COR-L47 (cell line): ENCODE measurements around the gene MTA2.
"Not testable (repeated sequence)": the region's sequence is repeated elsewhere in the genome, so short reads cannot be mapped to it uniquely, and the experiment has no call there.

ENCODE experiments used
- DNase-seq: peaks from one replicate; lab custom pipeline; 2025; lab: John Stamatoyannopoulos, UW

MTA2 gene

GRCh38 chr11:62601372-62602140 is at the start of gene MTA2:
TSS of gene MTA2 (minus strand) at chr11:62601865. CDS start at chr11:62601450, 415 bp downstream.
- peak; percentile 98 for DNase-seq

- not testable (repeated sequence) for DNase-seq
These were observed 48.6 kb upstream of the MTA2 start for GRCh38 chr11:62650283-62650682.

GRCh38 chr11:62649486-62649885 is 47.8 kb upstream of the MTA2 start:
- DNase-seq, result no peak

- no peak for DNase-seq
These were observed 47.3 kb upstream of the MTA2 start for GRCh38 chr11:62648967-62649364.

GRCh38 chr11:62648185-62648966 is 46.7 kb upstream of the MTA2 start:
- DNase-seq, result no peak

- no peak for DNase-seq
These were observed 45.9 kb upstream of the MTA2 start for GRCh38 chr11:62647609-62648005.

GRCh38 chr11:62646825-62647608 is 45.4 kb upstream of the MTA2 start:
- DNase-seq, result no peak

GRCh38 chr11:62645946-62646824 is 44.5 kb upstream of the MTA2 start, which contains the start of gene GANAB:
TSS of gene GANAB (minus strand) at chr11:62646613. CDS start at chr11:62646599, 14 bp downstream.
- peak; percentile 100 for DNase-seq

- no peak for DNase-seq
These were observed 43.9 kb upstream of the MTA2 start for GRCh38 chr11:62645671-62645945.

- no peak for DNase-seq
These were observed 42.6 kb upstream of the MTA2 start for GRCh38 chr11:62644220-62644619.

- no peak for DNase-seq
These were observed 30.8 kb upstream of the MTA2 start for GRCh38 chr11:62632492-62632891.

- no peak for DNase-seq
These were observed 26.0 kb upstream of the MTA2 start for GRCh38 chr11:62627713-62628112.

GRCh38 chr11:62622476-62623089 is 20.9 kb upstream of the MTA2 start:
- no peak for DNase-seq

- peak; percentile 99 for DNase-seq
These were observed 20.2 kb upstream of the MTA2 start, which contains the start of gene B3GAT3 for GRCh38 chr11:62621567-62622470. TSS of gene B3GAT3 (minus strand) at chr11:62621986. CDS start at chr11:62621947, 39 bp downstream.

- no peak for DNase-seq
These were observed 19.4 kb upstream of the MTA2 start for GRCh38 chr11:62621027-62621566.

- DNase-seq, result not testable (repeated sequence)
These were observed 15.3 kb upstream of the MTA2 start for GRCh38 chr11:62616957-62617356.

GRCh38 chr11:62615521-62615920 is 13.9 kb upstream of the MTA2 start:
- no peak for DNase-seq

GRCh38 chr11:62614275-62614674 is 12.6 kb upstream of the MTA2 start:
- DNase-seq, result no peak

- no peak for DNase-seq
These were observed 11.7 kb upstream of the MTA2 start for GRCh38 chr11:62613291-62613778.
